Measurements from ENCODE around the gene TADA3.

DNA sequence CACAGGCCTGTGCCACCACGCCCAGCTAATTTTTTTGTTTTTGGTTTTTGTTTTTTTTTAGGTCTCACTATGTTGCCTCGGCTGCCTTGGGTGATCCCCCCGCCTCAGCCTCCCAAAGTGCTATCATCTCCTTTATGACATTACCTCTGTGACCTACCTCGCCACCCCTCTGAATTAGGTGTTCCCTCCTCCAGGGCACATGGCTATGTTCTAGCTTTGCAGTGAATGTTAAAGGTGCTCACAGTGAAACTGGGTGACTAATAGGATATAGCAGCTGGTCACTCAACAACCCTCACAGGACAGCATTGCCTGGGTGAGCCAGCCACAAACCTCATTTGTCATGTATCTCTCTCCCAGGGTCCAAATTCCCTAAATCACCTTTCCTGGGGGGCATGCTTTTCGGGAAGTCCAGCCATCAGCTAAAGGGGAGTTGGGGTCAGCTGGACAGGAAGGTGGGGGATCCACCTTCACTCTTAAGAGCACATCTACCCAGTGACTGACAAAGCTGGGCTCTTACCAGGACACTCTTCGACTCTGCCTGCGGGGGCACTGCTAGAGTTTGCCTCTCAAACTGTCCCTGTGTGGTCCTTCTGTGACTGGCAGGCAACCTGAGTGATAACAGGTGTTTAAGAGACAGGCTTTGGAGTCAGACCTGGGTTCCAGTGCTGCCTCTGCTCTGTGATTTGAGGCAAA, 16.2 kb upstream of the TADA3 start:
- no peak for TF ChIP-seq CTCF (IDR thresholded peaks at IDR 0.05)
- TF ChIP-seq, protein P1, sequence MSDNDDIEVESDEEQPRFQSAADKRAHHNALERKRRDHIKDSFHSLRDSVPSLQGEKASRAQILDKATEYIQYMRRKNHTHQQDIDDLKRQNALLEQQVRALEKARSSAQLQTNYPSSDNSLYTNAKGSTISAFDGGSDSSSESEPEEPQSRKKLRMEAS (IDR thresholded peaks at IDR 0.05), result no peak
- TF ChIP-seq BHLHE40 (IDR thresholded peaks at IDR 0.05; ENCODE audit: low read depth, low read length), result no peak
- no peak for TF ChIP-seq POLR2A (IDR thresholded peaks at IDR 0.05; ENCODE audit: low read length)
- no peak for TF ChIP-seq USF2 (IDR thresholded peaks at IDR 0.05)
- TF ChIP-seq CHD2 (IDR thresholded peaks at IDR 0.05; ENCODE audit: low read length, partially characterized antibody), result no peak
- no peak for TF ChIP-seq REST (IDR thresholded peaks at IDR 0.05)
- no peak for TF ChIP-seq CEBPB (IDR thresholded peaks at IDR 0.05)
- no peak for TF ChIP-seq JUNB (IDR thresholded peaks at IDR 0.05)
- no peak for TF ChIP-seq SREBF2 (IDR thresholded peaks at IDR 0.05)
- TF ChIP-seq NR3C1 (IDR thresholded peaks at IDR 0.05), result no peak
- no peak for TF ChIP-seq POLR2AphosphoS2 (conservative IDR thresholded peaks at IDR 0.05; ENCODE audit: low read length)
- TF ChIP-seq, protein P2, sequence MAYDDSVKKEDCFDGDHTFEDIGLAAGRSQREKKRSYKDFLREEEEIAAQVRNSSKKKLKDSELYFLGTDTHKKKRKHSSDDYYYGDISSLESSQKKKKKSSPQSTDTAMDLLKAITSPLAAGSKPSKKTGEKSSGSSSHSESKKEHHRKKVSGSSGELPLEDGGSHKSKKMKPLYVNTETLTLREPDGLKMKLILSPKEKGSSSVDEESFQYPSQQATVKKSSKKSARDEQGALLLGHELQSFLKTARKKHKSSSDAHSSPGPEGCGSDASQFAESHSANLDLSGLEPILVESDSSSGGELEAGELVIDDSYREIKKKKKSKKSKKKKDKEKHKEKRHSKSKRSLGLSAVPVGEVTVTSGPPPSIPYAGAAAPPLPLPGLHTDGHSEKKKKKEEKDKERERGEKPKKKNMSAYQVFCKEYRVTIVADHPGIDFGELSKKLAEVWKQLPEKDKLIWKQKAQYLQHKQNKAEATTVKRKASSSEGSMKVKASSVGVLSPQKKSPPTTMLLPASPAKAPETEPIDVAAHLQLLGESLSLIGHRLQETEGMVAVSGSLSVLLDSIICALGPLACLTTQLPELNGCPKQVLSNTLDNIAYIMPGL (CRISPR knock-in tag; IDR thresholded peaks at IDR 0.05; ENCODE audit: borderline replicate concordance), result no peak
